ENCODE measurements around the gene ZMAT2.

GRCh38 chr5:140672455-140673186 is 27.6 kb upstream of the ZMAT2 start:
- TF ChIP-seq CTCF (conservative IDR thresholded peaks at IDR 0.05) (no peak), ZFX (IDR thresholded peaks at IDR 0.05) (no peak)

Data from C4-2B (cell line).